Sigmoid colon (tissue), 4 donors: Measurements from ENCODE around the gene CPVL.

ENCODE experiments used
- EP300 ChIP-seq, 4 donors: sonication (generic); formaldehyde crosslinking; IDR thresholded peaks; one replicate each; pipeline ENCODE4 v1.6.1; 2017; ENCODE audit warnings: antibody characterized with exemption in 4 of 4
- POLR2A ChIP-seq, 2 donors: fragments of 450-650 bp; IDR thresholded peaks; one replicate each; pipeline ENCODE4 v1.6.1; 2016; ENCODE audit warnings: antibody characterized with exemption in 2 of 2, mild to moderate bottlenecking in 2 of 2, moderate library complexity in 2 of 2
- TF ChIP-seq, protein P1 (sequence below), 4 experiments: fragments of 450-650 bp in 3 of 4; fragments of 200-600 bp in 1 of 4; IDR thresholded peaks; one replicate each; pipeline ENCODE4 v1.5.1; 2016 to 2019; ENCODE audit warnings: antibody characterized with exemption in 4 of 4, mild to moderate bottlenecking in 3 of 4, moderate library complexity in 2 of 4

DNA sequence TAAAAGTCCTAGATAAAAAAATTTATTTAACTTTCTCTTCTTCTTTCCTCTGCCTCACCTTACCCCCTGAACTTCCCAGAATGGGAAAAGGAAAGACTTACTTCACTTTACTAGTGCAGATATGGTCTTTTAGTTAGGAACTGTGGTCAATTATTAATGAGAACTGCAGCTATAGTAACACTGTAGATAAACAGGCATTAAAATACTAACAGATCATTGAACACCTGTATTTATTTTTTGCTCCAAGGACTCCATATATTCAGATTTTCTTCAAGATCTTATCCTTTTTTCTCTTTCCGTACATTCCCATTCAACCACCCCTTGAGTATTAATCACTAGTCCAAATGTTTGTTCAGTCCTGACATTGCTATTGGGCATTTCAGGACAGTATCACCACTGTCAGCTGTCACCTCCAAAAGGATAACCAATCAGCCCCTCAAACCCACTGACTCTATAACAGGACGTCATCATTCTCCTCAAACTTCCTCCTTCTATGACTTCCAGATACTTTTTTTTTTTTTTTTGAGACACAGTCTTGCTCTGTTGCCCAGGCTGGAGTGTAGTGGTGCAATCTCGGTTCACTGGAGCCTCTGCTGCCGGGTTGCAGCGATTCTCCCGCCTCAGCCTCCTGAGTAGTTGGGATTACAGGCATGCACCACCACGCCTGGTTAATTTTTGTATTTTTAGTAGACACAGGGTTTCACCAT lies 4.2 kb downstream of the CPVL start:
- TF ChIP-seq EP300 (IDR thresholded peaks at IDR 0.05) (no peak), POLR2A (IDR thresholded peaks at IDR 0.05) (no peak)
- TF ChIP-seq, protein P1, sequence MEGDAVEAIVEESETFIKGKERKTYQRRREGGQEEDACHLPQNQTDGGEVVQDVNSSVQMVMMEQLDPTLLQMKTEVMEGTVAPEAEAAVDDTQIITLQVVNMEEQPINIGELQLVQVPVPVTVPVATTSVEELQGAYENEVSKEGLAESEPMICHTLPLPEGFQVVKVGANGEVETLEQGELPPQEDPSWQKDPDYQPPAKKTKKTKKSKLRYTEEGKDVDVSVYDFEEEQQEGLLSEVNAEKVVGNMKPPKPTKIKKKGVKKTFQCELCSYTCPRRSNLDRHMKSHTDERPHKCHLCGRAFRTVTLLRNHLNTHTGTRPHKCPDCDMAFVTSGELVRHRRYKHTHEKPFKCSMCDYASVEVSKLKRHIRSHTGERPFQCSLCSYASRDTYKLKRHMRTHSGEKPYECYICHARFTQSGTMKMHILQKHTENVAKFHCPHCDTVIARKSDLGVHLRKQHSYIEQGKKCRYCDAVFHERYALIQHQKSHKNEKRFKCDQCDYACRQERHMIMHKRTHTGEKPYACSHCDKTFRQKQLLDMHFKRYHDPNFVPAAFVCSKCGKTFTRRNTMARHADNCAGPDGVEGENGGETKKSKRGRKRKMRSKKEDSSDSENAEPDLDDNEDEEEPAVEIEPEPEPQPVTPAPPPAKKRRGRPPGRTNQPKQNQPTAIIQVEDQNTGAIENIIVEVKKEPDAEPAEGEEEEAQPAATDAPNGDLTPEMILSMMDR (IDR thresholded peaks at IDR 0.05), result no peak
